NB4 (cell line): ENCODE data around the gene LMAN1.

Experiments
- POLR2A ChIP-seq: IDR thresholded peaks from 2 replicates; pipeline ENCODE4 v1.6.1; 2011; ENCODE audit warnings: mild to moderate bottlenecking; ENCODE audit not compliant: insufficient read length; ENCODE audit errors: extremely low read depth
- TF ChIP-seq, protein P1 (sequence below): IDR thresholded peaks from one replicate; pipeline ENCODE4 v1.5.1; 2012; ENCODE audit warnings: low read depth, low read length

DNA sequence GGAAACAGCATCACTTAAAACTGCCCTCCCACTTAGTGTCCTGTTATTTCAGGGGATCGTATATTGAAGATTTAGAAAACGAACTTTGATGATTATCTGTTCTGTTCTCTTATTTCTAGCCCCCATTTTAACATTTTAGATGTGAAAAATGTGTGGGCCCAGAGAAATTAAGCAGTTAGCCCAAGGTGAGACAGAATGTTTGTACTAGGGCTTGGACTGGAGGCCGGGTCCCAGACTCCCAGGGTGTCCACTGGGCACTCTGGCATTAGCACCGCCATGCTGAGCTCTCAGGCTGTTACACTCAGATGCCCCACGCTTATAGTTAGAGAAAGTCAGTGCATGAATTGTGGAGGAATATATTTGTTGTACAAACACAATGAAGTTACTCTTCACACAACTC is 80.3 kb downstream of the LMAN1 start:
- TF ChIP-seq, protein P1, sequence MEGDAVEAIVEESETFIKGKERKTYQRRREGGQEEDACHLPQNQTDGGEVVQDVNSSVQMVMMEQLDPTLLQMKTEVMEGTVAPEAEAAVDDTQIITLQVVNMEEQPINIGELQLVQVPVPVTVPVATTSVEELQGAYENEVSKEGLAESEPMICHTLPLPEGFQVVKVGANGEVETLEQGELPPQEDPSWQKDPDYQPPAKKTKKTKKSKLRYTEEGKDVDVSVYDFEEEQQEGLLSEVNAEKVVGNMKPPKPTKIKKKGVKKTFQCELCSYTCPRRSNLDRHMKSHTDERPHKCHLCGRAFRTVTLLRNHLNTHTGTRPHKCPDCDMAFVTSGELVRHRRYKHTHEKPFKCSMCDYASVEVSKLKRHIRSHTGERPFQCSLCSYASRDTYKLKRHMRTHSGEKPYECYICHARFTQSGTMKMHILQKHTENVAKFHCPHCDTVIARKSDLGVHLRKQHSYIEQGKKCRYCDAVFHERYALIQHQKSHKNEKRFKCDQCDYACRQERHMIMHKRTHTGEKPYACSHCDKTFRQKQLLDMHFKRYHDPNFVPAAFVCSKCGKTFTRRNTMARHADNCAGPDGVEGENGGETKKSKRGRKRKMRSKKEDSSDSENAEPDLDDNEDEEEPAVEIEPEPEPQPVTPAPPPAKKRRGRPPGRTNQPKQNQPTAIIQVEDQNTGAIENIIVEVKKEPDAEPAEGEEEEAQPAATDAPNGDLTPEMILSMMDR = no peak
- no peak for TF ChIP-seq POLR2A
